SK-N-SH treated with all-trans-retinoic acid at 6 μM for 48 hours (cell line): ENCODE data around the gene FBXO22.
"Not testable (repeated sequence)": the region's sequence is repeated elsewhere in the genome, so short reads cannot be mapped to it uniquely, and the experiment has no call there.

Source experiments
- ATAC-seq: fragments of 200-7000 bp; cut with Tn5 transposase; 3 replicates; pipeline ENCODE4 v1.9.1; 2020; ENCODE audit warnings: mild to moderate bottlenecking, moderate library complexity
- ARNTL ChIP-seq: fragments of 450-650 bp; formaldehyde crosslinking; IDR thresholded peaks from 2 replicates; pipeline ENCODE4 v1.5.0; 2020; ENCODE audit warnings: low read depth, mild to moderate bottlenecking, moderate library complexity, borderline replicate concordance
- BACH2 ChIP-seq: fragments of 250-450 bp; sonication (Bioruptor Pico); IDR thresholded peaks from 2 replicates; pipeline ENCODE4 v1.9.0; 2021; ENCODE audit warnings: mild to moderate bottlenecking, borderline replicate concordance
- CSDC2 ChIP-seq: fragments of 250-450 bp; sonication (Bioruptor Pico); IDR thresholded peaks from 2 replicates; pipeline ENCODE4 v1.5.0; 2020; ENCODE audit warnings: mild to moderate bottlenecking, moderate library complexity
- CSRNP3 ChIP-seq: fragments of 250-450 bp; sonication (Bioruptor Pico); IDR thresholded peaks from 2 replicates; pipeline ENCODE4 v1.5.1; 2021; ENCODE audit warnings: mild to moderate bottlenecking, moderate library complexity
- ESRRG ChIP-seq: fragments of 250-450 bp; sonication (Bioruptor Pico); IDR thresholded peaks from 2 replicates; pipeline ENCODE4 v1.6.1; 2021; ENCODE audit warnings: mild to moderate bottlenecking
- OSR1 ChIP-seq: fragments of 250-450 bp; sonication (Bioruptor Pico); IDR thresholded peaks from 2 replicates; pipeline ENCODE4 v1.8.0; 2022; ENCODE audit warnings: moderate library complexity, mild to moderate bottlenecking, inconsistent platforms
- POU6F1 ChIP-seq: fragments of 250-450 bp; sonication (Bioruptor Pico); IDR thresholded peaks from 2 replicates; pipeline ENCODE4 v1.8.0; 2021; ENCODE audit warnings: low read depth, mild to moderate bottlenecking, moderate library complexity, borderline replicate concordance
- PPARA ChIP-seq: fragments of 250-450 bp; sonication (Bioruptor Pico); IDR thresholded peaks from 2 replicates; pipeline ENCODE4 v1.5.0; 2020; ENCODE audit warnings: mild to moderate bottlenecking, borderline replicate concordance
- RARB ChIP-seq: fragments of 250-450 bp; sonication (Bioruptor Pico); IDR thresholded peaks from 2 replicates; pipeline ENCODE4 v1.8.0; 2021; ENCODE audit warnings: mild to moderate bottlenecking, moderate library complexity
- SNAI2 ChIP-seq: fragments of 250-450 bp; sonication (Bioruptor Pico); IDR thresholded peaks from 2 replicates; pipeline ENCODE4 v1.5.0; 2020; ENCODE audit warnings: mild to moderate bottlenecking, moderate library complexity
- TCF4 ChIP-seq: fragments of 250-450 bp; sonication (Bioruptor Pico); IDR thresholded peaks from 2 replicates; pipeline ENCODE4 v1.8.0; 2021; ENCODE audit warnings: mild to moderate bottlenecking, moderate library complexity, borderline replicate concordance
- TOX ChIP-seq: fragments of 250-450 bp; sonication (Bioruptor Pico); IDR thresholded peaks from 2 replicates; pipeline ENCODE4 v1.8.0; 2021; ENCODE audit warnings: mild to moderate bottlenecking, moderate library complexity, borderline replicate concordance
- ZC3H10 ChIP-seq: fragments of 250-450 bp; sonication (Bioruptor Pico); IDR thresholded peaks from 2 replicates; pipeline ENCODE4 v1.5.1; 2021; ENCODE audit warnings: mild to moderate bottlenecking, moderate library complexity
- ZFP3 ChIP-seq: fragments of 250-450 bp; sonication (Bioruptor Pico); IDR thresholded peaks from 2 replicates; pipeline ENCODE4 v1.5.0; 2020; ENCODE audit warnings: mild to moderate bottlenecking, moderate library complexity
- ZFP30 ChIP-seq: fragments of 450-650 bp; formaldehyde crosslinking; IDR thresholded peaks from 2 replicates; pipeline ENCODE4 v1.5.0; 2022; ENCODE audit warnings: mild to moderate bottlenecking, moderate library complexity
- ZNF565 ChIP-seq: fragments of 450-650 bp; formaldehyde crosslinking; conservative IDR thresholded peaks from 2 replicates; pipeline ENCODE4 v1.5.0; 2020; ENCODE audit warnings: low read depth, mild to moderate bottlenecking, moderate library complexity
- ZNF70 ChIP-seq: fragments of 450-650 bp; formaldehyde crosslinking; IDR thresholded peaks from 2 replicates; pipeline ENCODE4 v1.5.0; 2020; ENCODE audit warnings: mild to moderate bottlenecking, moderate library complexity
- ZNF8 ChIP-seq: fragments of 450-650 bp; formaldehyde crosslinking; IDR thresholded peaks from 2 replicates; pipeline ENCODE4 v1.5.0; 2020; ENCODE audit warnings: mild to moderate bottlenecking, moderate library complexity
- TF ChIP-seq, protein P1 (sequence below): fragments of 250-450 bp; sonication (Bioruptor Pico); IDR thresholded peaks from 2 replicates; pipeline ENCODE4 v1.8.0; 2020; ENCODE audit warnings: mild to moderate bottlenecking, moderate library complexity, borderline replicate concordance
- TF ChIP-seq, protein P2 (sequence below): fragments of 250-450 bp; sonication (Bioruptor Pico); IDR thresholded peaks from 2 replicates; pipeline ENCODE4 v1.5.1; 2020; ENCODE audit warnings: low read depth, mild to moderate bottlenecking, moderate library complexity

Gene FBXO22

GRCh38 chr15:75905231-75905630 is 1.6 kb downstream of the FBXO22 start:
- ATAC-seq = no peak
- no peak for TF ChIP-seq ZFP3 (CRISPR knock-in tag)
- no peak for TF ChIP-seq ESRRG (CRISPR knock-in tag)
- no peak for TF ChIP-seq ZNF8 (CRISPR knock-in tag)
- TF ChIP-seq POU6F1 (CRISPR knock-in tag) = no peak
- TF ChIP-seq BACH2 (CRISPR knock-in tag) = no peak
- no peak for TF ChIP-seq ARNTL (CRISPR knock-in tag)
- no peak for TF ChIP-seq TOX (CRISPR knock-in tag)
- no peak for TF ChIP-seq ZNF70 (CRISPR knock-in tag)
- no peak for TF ChIP-seq TCF4 (CRISPR knock-in tag)
- TF ChIP-seq CSDC2 (CRISPR knock-in tag) = no peak
- no peak for TF ChIP-seq SNAI2 (CRISPR knock-in tag)
- TF ChIP-seq OSR1 (CRISPR knock-in tag) = no peak
- no peak for TF ChIP-seq PPARA
- TF ChIP-seq ZFP30 (CRISPR knock-in tag) = no peak
- TF ChIP-seq, protein P1, sequence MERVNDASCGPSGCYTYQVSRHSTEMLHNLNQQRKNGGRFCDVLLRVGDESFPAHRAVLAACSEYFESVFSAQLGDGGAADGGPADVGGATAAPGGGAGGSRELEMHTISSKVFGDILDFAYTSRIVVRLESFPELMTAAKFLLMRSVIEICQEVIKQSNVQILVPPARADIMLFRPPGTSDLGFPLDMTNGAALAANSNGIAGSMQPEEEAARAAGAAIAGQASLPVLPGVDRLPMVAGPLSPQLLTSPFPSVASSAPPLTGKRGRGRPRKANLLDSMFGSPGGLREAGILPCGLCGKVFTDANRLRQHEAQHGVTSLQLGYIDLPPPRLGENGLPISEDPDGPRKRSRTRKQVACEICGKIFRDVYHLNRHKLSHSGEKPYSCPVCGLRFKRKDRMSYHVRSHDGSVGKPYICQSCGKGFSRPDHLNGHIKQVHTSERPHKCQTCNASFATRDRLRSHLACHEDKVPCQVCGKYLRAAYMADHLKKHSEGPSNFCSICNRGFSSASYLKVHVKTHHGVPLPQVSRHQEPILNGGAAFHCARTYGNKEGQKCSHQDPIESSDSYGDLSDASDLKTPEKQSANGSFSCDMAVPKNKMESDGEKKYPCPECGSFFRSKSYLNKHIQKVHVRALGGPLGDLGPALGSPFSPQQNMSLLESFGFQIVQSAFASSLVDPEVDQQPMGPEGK (CRISPR knock-in tag) = no peak

- not testable (repeated sequence) for ATAC-seq
These were observed 6.7 kb downstream of the FBXO22 start for GRCh38 chr15:75910355-75910754.

GRCh38 chr15:75916978-75917377 is 13.3 kb downstream of the FBXO22 start:
- TF ChIP-seq ZNF565 (CRISPR knock-in tag) (no peak), CSRNP3 (CRISPR knock-in tag) (no peak), OSR1 (CRISPR knock-in tag) (no peak), ZFP3 (CRISPR knock-in tag) (no peak), ZC3H10 (no peak), ESRRG (CRISPR knock-in tag) (no peak), RARB (CRISPR knock-in tag) (no peak), ZNF70 (CRISPR knock-in tag) (no peak), ZNF8 (CRISPR knock-in tag) (no peak), SNAI2 (CRISPR knock-in tag) (no peak), CSDC2 (CRISPR knock-in tag) (no peak), BACH2 (CRISPR knock-in tag) (no peak)
- TF ChIP-seq, protein P2, sequence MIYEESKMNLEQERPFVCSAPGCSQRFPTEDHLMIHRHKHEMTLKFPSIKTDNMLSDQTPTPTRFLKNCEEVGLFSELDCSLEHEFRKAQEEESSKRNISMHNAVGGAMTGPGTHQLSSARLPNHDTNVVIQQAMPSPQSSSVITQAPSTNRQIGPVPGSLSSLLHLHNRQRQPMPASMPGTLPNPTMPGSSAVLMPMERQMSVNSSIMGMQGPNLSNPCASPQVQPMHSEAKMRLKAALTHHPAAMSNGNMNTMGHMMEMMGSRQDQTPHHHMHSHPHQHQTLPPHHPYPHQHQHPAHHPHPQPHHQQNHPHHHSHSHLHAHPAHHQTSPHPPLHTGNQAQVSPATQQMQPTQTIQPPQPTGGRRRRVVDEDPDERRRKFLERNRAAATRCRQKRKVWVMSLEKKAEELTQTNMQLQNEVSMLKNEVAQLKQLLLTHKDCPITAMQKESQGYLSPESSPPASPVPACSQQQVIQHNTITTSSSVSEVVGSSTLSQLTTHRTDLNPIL (CRISPR knock-in tag) = no peak
- no peak for ATAC-seq

DNA sequence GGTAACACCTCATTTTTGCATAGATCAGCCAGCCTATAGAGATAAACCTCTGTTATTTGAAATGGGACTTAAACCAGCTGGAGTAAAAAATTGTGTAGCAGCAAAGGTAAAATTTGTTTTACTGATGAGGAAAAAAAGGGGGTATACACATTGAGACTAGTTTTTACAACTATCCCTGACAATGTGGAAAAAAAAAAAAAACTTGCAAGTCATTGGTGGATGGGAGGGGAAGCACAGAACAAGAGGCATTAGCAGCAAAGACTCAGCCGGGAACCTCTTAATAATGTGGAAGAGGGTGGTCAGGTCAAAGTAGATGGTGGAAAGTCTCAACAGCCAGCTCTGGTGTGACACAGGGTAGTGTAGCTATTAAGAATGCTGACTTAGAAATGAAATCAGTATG is 14.5 kb downstream of the FBXO22 start:
- no peak for ATAC-seq
- TF ChIP-seq SNAI2 (CRISPR knock-in tag) = no peak
- no peak for TF ChIP-seq CSDC2 (CRISPR knock-in tag)
- TF ChIP-seq CSRNP3 (CRISPR knock-in tag) = no peak
- TF ChIP-seq OSR1 (CRISPR knock-in tag) = no peak
- TF ChIP-seq TCF4 (CRISPR knock-in tag) = no peak
- TF ChIP-seq BACH2 (CRISPR knock-in tag) = no peak
- no peak for TF ChIP-seq ZC3H10
- no peak for TF ChIP-seq ZNF8 (CRISPR knock-in tag)
- TF ChIP-seq, protein P1 (CRISPR knock-in tag) = no peak
- TF ChIP-seq ZNF70 (CRISPR knock-in tag) = no peak
